GM23338 (cell line): ENCODE data around the gene GRK5.

ENCODE experiments used
- CTCF ChIP-seq, 2 experiments: fragments of 200-600 bp in 1 of 2; sonication (generic) in 1 of 2; conservative IDR thresholded peaks; 2 replicates each; pipeline versions ENCODE4 v1.5.1 to v1.6.1; 2016 to 2017; ENCODE audit warnings: antibody characterized with exemption in 2 of 2, low read depth in 2 of 2, mild to moderate bottlenecking in 2 of 2, moderate library complexity in 1 of 2
- POLR2AphosphoS5 ChIP-seq: IDR thresholded peaks from 2 replicates; pipeline ENCODE4 v1.6.1; 2016; ENCODE audit warnings: antibody characterized with exemption, low read depth
- REST ChIP-seq: IDR thresholded peaks from one replicate; pipeline ENCODE4 v1.6.1; 2018; ENCODE audit warnings: antibody characterized with exemption; ENCODE audit not compliant: unreplicated experiment
- ZNF331 ChIP-seq: fragments of 250-450 bp; sonication (Bioruptor Pico); IDR thresholded peaks from 2 replicates; pipeline ENCODE4 v1.5.0; 2020; ENCODE audit warnings: low read depth, mild to moderate bottlenecking, moderate library complexity

- TF ChIP-seq CTCF (conservative IDR thresholded peaks at IDR 0.05; ENCODE audit: low read depth in 2 of 2), result no peak
- TF ChIP-seq REST, result no peak
- no peak for TF ChIP-seq POLR2AphosphoS5
- no peak for TF ChIP-seq ZNF331 (CRISPR knock-in tag)
Observed at GRCh38 chr10:119189811-119190282, 17.5 kb upstream of the GRK5 start.
